BJ (cell line): ENCODE results near the gene ELOVL5. TPM values are rescaled to one million over a fixed set of nuclear protein-coding genes. Genes with fewer than 3 reads are reported as not detected.
"Not testable (repeated sequence)": the region's sequence is repeated elsewhere in the genome, so short reads cannot be mapped to it uniquely, and the experiment has no call there.

Experiments used
- CTCF ChIA-PET: fragments of 350-600 bp; formaldehyde crosslinking; extraction: SDS; loops from one replicate; lab custom pipeline; 2021; ENCODE audit warnings: antibody characterized with exemption, inconsistent platforms; lab: Yijun Ruan, JAX
- POLR2A ChIA-PET: fragments of 300-600 bp; sonication (Branson Sonifier 250); formaldehyde crosslinking; extraction: SDS; loops from one replicate; lab custom pipeline; 2021; ENCODE audit warnings: antibody characterized with exemption; lab: Charles Lee
- DNase-seq: peaks from one replicate; pipeline ENCODE4 v3.0.0-alpha.2; 2011; ENCODE audit warnings: low read depth
- H3K27me3 ChIP-seq: 2 replicates; pipeline ENCODE4 v1.6.0; 2011; ENCODE audit warnings: low read length; ENCODE audit not compliant: control insufficient read depth, insufficient read depth
- H3K36me3 ChIP-seq: 2 replicates; pipeline ENCODE4 v1.5.1; 2011; ENCODE audit warnings: low read length; ENCODE audit not compliant: control insufficient read depth, insufficient read depth
- H3K4me3 ChIP-seq: 2 replicates; pipeline ENCODE4 v1.5.1; 2011; ENCODE audit warnings: low read depth, mild to moderate bottlenecking, control low read depth, low read length
- CTCF ChIP-seq: IDR thresholded peaks from 2 replicates; pipeline ENCODE4 v1.5.1; 2011; ENCODE audit warnings: low read depth, mild to moderate bottlenecking, control low read depth, inconsistent platforms, low read length, moderate library complexity; ENCODE audit not compliant: insufficient read depth
- polyA plus RNA-seq: library from polyadenylated mRNA; depleted of rRNA; stranded (reverse); fragments of >200 nt; gene quantifications from 2 replicates; pipeline ENCODE4 v1.2.3, GENCODE V29; 2011

Gene ELOVL5
- polyA plus RNA-seq, 1 experiment: 88.5 TPM

GRCh38 chr6:53310771-53311585, 37.8 kb downstream of the ELOVL5 start:
- no peak for TF ChIP-seq CTCF

GRCh38 chr6:53309901-53310300, 38.8 kb downstream of the ELOVL5 start:
- no peak overlapping the region for H3K4me3 ChIP-seq
- CTCF ChIA-PET: no interaction called here
- POLR2A ChIA-PET: no interaction called here
- no peak for TF ChIP-seq CTCF
- no peaks in the 10 kb centered on the region for H3K36me3 ChIP-seq
- no peaks in the 10 kb centered on the region for H3K27me3 ChIP-seq
- DNase-seq: no peak

More at GRCh38 chr6:53310771-53311585, 37.8 kb downstream of the ELOVL5 start:
- ChIA-PET POLR2A (interaction anchor here (0.6 kb wide), 1 partner anchor 759 kb away, joined by 5 read pairs; no protein-coding TSS in a partner anchor), CTCF (no interaction called here)
- Histone ChIP-seq H3K27me3 (no peaks in the 10 kb centered on the region), H3K4me3 (no peak overlapping the region), H3K36me3 (no peaks in the 10 kb centered on the region)
- DNase-seq: no peak

- Histone ChIP-seq H3K27me3 (no peaks in the 10 kb centered on the region), H3K36me3 (no peaks in the 10 kb centered on the region), H3K4me3 (no peak overlapping the region)
- ChIA-PET CTCF (interaction anchor here (0.6 to 1.0 kb wide), 2 partner anchors 100 to 157 kb away, joined by 3 to 4 read pairs; no protein-coding TSS in a partner anchor), POLR2A (no interaction called here)
- TF ChIP-seq CTCF: no peak
- DNase-seq: no peak
Measured at GRCh38 chr6:53309059-53309900, 39.5 kb downstream of the ELOVL5 start.

- no peak overlapping the region for H3K4me3 ChIP-seq
- no peak for TF ChIP-seq CTCF
- CTCF ChIA-PET: no interaction called here
- H3K27me3 ChIP-seq: no peaks in the 10 kb centered on the region
- DNase-seq: no peak
- no peaks in the 10 kb centered on the region for H3K36me3 ChIP-seq
- POLR2A ChIA-PET: no interaction called here
Measured at GRCh38 chr6:53306819-53307347, 41.9 kb downstream of the ELOVL5 start.

GRCh38 chr6:53306217-53306616, 42.5 kb downstream of the ELOVL5 start:
- DNase-seq, H3K36me3 ChIP-seq, H3K27me3 ChIP-seq, POLR2A ChIA-PET, H3K4me3 ChIP-seq, CTCF ChIA-PET: not testable (repeated sequence)

- DNase-seq, POLR2A ChIA-PET, H3K36me3 ChIP-seq, H3K27me3 ChIP-seq, H3K4me3 ChIP-seq, CTCF ChIA-PET: not testable (repeated sequence)
Measured at GRCh38 chr6:53305506-53306005, 43.2 kb downstream of the ELOVL5 start.

- H3K27me3 ChIP-seq, CTCF ChIA-PET, H3K4me3 ChIP-seq, DNase-seq, POLR2A ChIA-PET, H3K36me3 ChIP-seq: not testable (repeated sequence)
Measured at GRCh38 chr6:53304953-53305352, 43.8 kb downstream of the ELOVL5 start.
